ENCODE results near the gene TAF4B.

Gene TAF4B

DNA sequence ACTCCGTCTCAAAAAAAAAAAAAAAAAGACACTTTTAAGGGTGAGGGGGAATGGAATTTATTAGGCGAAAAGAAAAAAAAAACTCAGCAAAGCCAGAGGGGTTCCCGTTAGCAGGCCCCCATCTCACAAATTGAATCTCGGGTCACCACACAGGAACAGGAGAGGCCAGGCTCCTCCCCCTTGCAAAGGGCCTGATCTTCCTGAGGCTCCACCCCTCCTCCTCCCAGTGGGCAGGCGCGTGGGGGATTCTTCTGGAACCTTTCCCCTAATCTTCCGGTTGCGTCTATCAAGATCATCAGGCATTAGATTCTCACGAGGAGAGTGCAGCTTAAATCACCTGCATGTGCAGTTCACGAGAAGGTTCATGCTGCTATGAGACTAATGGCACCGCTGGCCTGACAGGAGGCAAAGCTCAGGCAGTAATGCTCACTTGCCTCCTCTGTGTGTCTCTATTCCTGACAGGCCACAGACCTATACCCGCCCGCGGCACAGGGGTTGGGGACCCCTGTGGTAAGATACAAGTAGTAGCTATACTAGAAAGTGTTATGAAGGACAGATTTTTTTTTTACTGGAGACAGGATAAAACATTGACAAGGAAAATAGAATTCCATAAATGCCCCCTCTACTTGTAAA is 45.8 kb downstream of the TAF4B start:
- WGBS: 96% methylated on average over 14 of the region's 14 CpGs
- Histone ChIP-seq H3K18ac (ENCODE audit: low read depth in 1 of 2, low read length in 2 of 2) (no peak overlapping the region), H2AK5ac (ENCODE audit: low read length, severe bottlenecking) (no peak overlapping the region), H2BK120ac (ENCODE audit: low read depth, low read length) (no peak overlapping the region), H2BK12ac (ENCODE audit: low read length in 2 of 2) (no peak overlapping the region), H4K91ac (ENCODE audit: low read length) (no peak overlapping the region), H3K9me3 (ENCODE audit: control insufficient read depth, low read length) (no peaks in the 10 kb centered on the region), H3K9ac (ENCODE audit: low read length) (no peak overlapping the region), H3K23ac (ENCODE audit: low read length in 2 of 2) (no peak overlapping the region), H2BK15ac (ENCODE audit: low read depth, poor library complexity, severe bottlenecking) (no peak overlapping the region), H3K27me3 (ENCODE audit: control insufficient read depth in 1 of 2, insufficient read depth in 1 of 2, low read length in 2 of 2) (no peaks in the 10 kb centered on the region), H3K4me2 (ENCODE audit: low read length, poor library complexity, severe bottlenecking) (no peak overlapping the region), H2BK5ac (ENCODE audit: low read depth, low read length, poor library complexity, severe bottlenecking) (no peak overlapping the region), H3K79me1 (replicated peaks; ENCODE audit: low read length, poor library complexity, severe bottlenecking) (no peaks in the 10 kb centered on the region), H3K4me3 (ENCODE audit: insufficient read depth in 1 of 2, low read depth in 1 of 2, low read length in 2 of 2) (no peak overlapping the region), H3K4ac (ENCODE audit: low read depth in 1 of 2, low read length in 2 of 2) (no peak overlapping the region), H3K36me3 (ENCODE audit: control insufficient read depth in 1 of 2, insufficient read depth in 2 of 2, low read depth in 1 of 2, low read length in 2 of 2) (no peaks in the 10 kb centered on the region), H4K8ac (ENCODE audit: low read length) (no peak overlapping the region), H2AFZ (ENCODE audit: low read depth, low read length) (no peak overlapping the region), H3K27ac (ENCODE audit: low read length, poor library complexity, severe bottlenecking) (no peak overlapping the region), H3K14ac (ENCODE audit: low read length in 2 of 2) (no peak overlapping the region), H3K4me1 (ENCODE audit: control insufficient read depth, insufficient read depth, low read depth, low read length) (no peaks in the 10 kb centered on the region)
- DNase-seq: no peak

DNA sequence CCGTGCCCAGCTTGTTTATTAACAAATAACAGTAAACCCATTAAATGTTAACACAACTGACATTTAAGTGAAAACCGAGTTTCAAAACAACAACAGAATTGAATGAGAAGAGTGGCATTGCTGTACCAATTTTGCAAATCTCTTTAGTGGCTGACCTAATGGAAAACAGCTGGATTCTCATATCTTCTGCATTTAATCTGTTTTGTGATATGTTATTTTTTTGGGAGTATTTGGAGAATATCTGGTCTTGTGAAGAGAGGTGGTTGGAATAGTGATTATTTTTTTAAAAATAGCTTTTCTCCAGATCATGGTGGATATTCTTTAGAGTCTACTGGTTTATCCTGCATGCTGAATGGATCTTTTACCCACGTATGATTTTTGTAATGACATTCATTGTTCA is 51.1 kb downstream of the TAF4B start:
- Histone ChIP-seq H3K18ac (ENCODE audit: low read depth in 1 of 2, low read length in 2 of 2) (no peak overlapping the region), H3K4me2 (ENCODE audit: low read length, poor library complexity, severe bottlenecking) (no peak overlapping the region), H3K9ac (ENCODE audit: low read length) (no peak overlapping the region), H3K23ac (ENCODE audit: low read length in 2 of 2) (no peak overlapping the region), H4K91ac (ENCODE audit: low read length) (no peak overlapping the region), H3K36me3 (ENCODE audit: control insufficient read depth in 1 of 2, insufficient read depth in 2 of 2, low read depth in 1 of 2, low read length in 2 of 2) (no peaks in the 10 kb centered on the region), H2AK5ac (ENCODE audit: low read length, severe bottlenecking) (no peak overlapping the region), H3K79me1 (replicated peaks; ENCODE audit: low read length, poor library complexity, severe bottlenecking) (no peaks in the 10 kb centered on the region), H3K14ac (ENCODE audit: low read length in 2 of 2) (no peak overlapping the region), H2BK5ac (ENCODE audit: low read depth, low read length, poor library complexity, severe bottlenecking) (no peak overlapping the region), H2BK15ac (ENCODE audit: low read depth, poor library complexity, severe bottlenecking) (no peak overlapping the region), H3K4ac (ENCODE audit: low read depth in 1 of 2, low read length in 2 of 2) (no peak overlapping the region), H4K8ac (ENCODE audit: low read length) (no peak overlapping the region), H3K27ac (ENCODE audit: low read length, poor library complexity, severe bottlenecking) (no peak overlapping the region), H2BK12ac (ENCODE audit: low read length in 2 of 2) (no peak overlapping the region), H3K4me3 (ENCODE audit: insufficient read depth in 1 of 2, low read depth in 1 of 2, low read length in 2 of 2) (no peak overlapping the region), H2AFZ (ENCODE audit: low read depth, low read length) (no peak overlapping the region), H3K4me1 (ENCODE audit: control insufficient read depth, insufficient read depth, low read depth, low read length) (no peaks in the 10 kb centered on the region), H2BK120ac (ENCODE audit: low read depth, low read length) (no peak overlapping the region), H3K27me3 (ENCODE audit: control insufficient read depth in 1 of 2, insufficient read depth in 1 of 2, low read length in 2 of 2) (no peaks in the 10 kb centered on the region), H3K9me3 (ENCODE audit: control insufficient read depth, low read length) (peaks cover 7% of the 10 kb centered on the region)
- 78% methylated on average over 2 of the region's 3 CpGs for WGBS
- no peak for DNase-seq

DNA sequence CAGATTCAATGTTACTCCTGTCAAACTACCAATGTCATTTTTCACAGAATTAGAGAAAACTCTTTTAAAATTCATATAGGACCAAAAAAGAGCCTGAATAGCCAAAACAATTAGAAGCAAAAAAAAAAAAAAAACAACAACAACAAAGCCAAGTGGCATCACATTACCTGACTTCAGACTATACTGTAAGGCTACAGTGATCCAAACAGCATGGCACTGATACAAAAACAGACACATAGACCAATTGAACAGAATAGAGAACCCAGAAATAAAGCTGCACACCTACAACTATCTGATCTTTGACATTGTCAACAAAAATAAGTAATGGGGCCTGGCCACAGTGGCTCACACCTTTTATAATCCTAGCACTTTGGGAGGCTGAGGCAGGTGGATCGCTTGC is 53.2 kb downstream of the TAF4B start:
- no peaks in the 10 kb centered on the region for H3K27me3 ChIP-seq (ENCODE audit: control insufficient read depth in 1 of 2, insufficient read depth in 1 of 2, low read length in 2 of 2)
- no peak overlapping the region for H3K4ac ChIP-seq (ENCODE audit: low read depth in 1 of 2, low read length in 2 of 2)
- peaks cover 0 to 10% of the 10 kb centered on the region in 2 experiments for H3K36me3 ChIP-seq (ENCODE audit: control insufficient read depth in 1 of 2, insufficient read depth in 2 of 2, low read depth in 1 of 2, low read length in 2 of 2)
- H3K18ac ChIP-seq (ENCODE audit: low read depth in 1 of 2, low read length in 2 of 2): no peak overlapping the region
- no peak overlapping the region for H2BK120ac ChIP-seq (ENCODE audit: low read depth, low read length)
- no peak overlapping the region for H3K4me2 ChIP-seq (ENCODE audit: low read length, poor library complexity, severe bottlenecking)
- H3K14ac ChIP-seq (ENCODE audit: low read length in 2 of 2): no peak overlapping the region
- WGBS: no CpG with 5 or more reads among the region's 1 CpG
- peaks cover 7% of the 10 kb centered on the region for H3K9me3 ChIP-seq (ENCODE audit: control insufficient read depth, low read length)
- H3K9ac ChIP-seq (ENCODE audit: low read length): no peak overlapping the region
- H2AK5ac ChIP-seq (ENCODE audit: low read length, severe bottlenecking): no peak overlapping the region
- no peak overlapping the region for H4K8ac ChIP-seq (ENCODE audit: low read length)
- H2BK12ac ChIP-seq (ENCODE audit: low read length in 2 of 2): no peak overlapping the region
- no peak overlapping the region for H3K4me3 ChIP-seq (ENCODE audit: insufficient read depth in 1 of 2, low read depth in 1 of 2, low read length in 2 of 2)
- no peak overlapping the region for H2BK15ac ChIP-seq (ENCODE audit: low read depth, poor library complexity, severe bottlenecking)
- no peaks in the 10 kb centered on the region for H3K79me1 ChIP-seq (replicated peaks; ENCODE audit: low read length, poor library complexity, severe bottlenecking)
- H3K27ac ChIP-seq (ENCODE audit: low read length, poor library complexity, severe bottlenecking): no peak overlapping the region
- no peak overlapping the region for H2AFZ ChIP-seq (ENCODE audit: low read depth, low read length)
- H2BK5ac ChIP-seq (ENCODE audit: low read depth, low read length, poor library complexity, severe bottlenecking): no peak overlapping the region
- no peak overlapping the region for H4K91ac ChIP-seq (ENCODE audit: low read length)
- no peak for DNase-seq
- no peaks in the 10 kb centered on the region for H3K4me1 ChIP-seq (ENCODE audit: control insufficient read depth, insufficient read depth, low read depth, low read length)
- no peak overlapping the region for H3K23ac ChIP-seq (ENCODE audit: low read length in 2 of 2)

DNA sequence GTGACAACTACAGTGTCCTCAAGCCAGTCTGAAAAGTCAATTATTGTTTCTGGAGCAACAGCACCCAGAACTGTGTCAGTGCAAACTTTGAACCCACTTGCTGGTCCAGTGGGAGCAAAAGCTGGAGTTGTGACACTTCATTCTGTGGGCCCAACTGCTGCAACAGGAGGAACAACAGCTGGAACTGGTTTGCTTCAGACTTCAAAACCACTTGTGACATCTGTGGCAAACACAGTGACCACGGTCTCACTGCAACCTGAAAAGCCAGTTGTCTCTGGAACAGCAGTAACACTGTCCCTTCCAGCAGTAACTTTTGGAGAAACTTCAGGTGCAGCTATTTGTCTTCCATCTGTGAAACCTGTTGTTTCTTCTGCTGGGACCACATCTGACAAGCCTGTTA is 59.8 kb downstream of the TAF4B start:
- no peak overlapping the region for H3K4me2 ChIP-seq (ENCODE audit: low read length, poor library complexity, severe bottlenecking)
- H3K27ac ChIP-seq (ENCODE audit: low read length, poor library complexity, severe bottlenecking): no peak overlapping the region
- no peak overlapping the region for H2BK5ac ChIP-seq (ENCODE audit: low read depth, low read length, poor library complexity, severe bottlenecking)
- WGBS: 90% methylated on average over 1 of the region's 1 CpG
- no peak overlapping the region for H4K91ac ChIP-seq (ENCODE audit: low read length)
- no peaks in the 10 kb centered on the region for H3K27me3 ChIP-seq (ENCODE audit: control insufficient read depth in 1 of 2, insufficient read depth in 1 of 2, low read length in 2 of 2)
- no peak overlapping the region for H2BK120ac ChIP-seq (ENCODE audit: low read depth, low read length)
- no peak overlapping the region for H2AFZ ChIP-seq (ENCODE audit: low read depth, low read length)
- no peak overlapping the region for H2BK12ac ChIP-seq (ENCODE audit: low read length in 2 of 2)
- no peak overlapping the region for H3K14ac ChIP-seq (ENCODE audit: low read length in 2 of 2)
- H3K4me1 ChIP-seq (ENCODE audit: control insufficient read depth, insufficient read depth, low read depth, low read length): no peaks in the 10 kb centered on the region
- no peak overlapping the region for H3K4me3 ChIP-seq (ENCODE audit: insufficient read depth in 1 of 2, low read depth in 1 of 2, low read length in 2 of 2)
- H3K18ac ChIP-seq (ENCODE audit: low read depth in 1 of 2, low read length in 2 of 2): no peak overlapping the region
- H3K36me3 ChIP-seq (ENCODE audit: control insufficient read depth in 1 of 2, insufficient read depth in 2 of 2, low read depth in 1 of 2, low read length in 2 of 2): peaks cover 0 to 21% of the 10 kb centered on the region in 2 experiments
- no peak for DNase-seq
- H3K9me3 ChIP-seq (ENCODE audit: control insufficient read depth, low read length): no peaks in the 10 kb centered on the region
- H3K4ac ChIP-seq (ENCODE audit: low read depth in 1 of 2, low read length in 2 of 2): no peak overlapping the region
- H2BK15ac ChIP-seq (ENCODE audit: low read depth, poor library complexity, severe bottlenecking): no peak overlapping the region
- no peak overlapping the region for H3K23ac ChIP-seq (ENCODE audit: low read length in 2 of 2)
- no peak overlapping the region for H4K8ac ChIP-seq (ENCODE audit: low read length)
- H3K9ac ChIP-seq (ENCODE audit: low read length): no peak overlapping the region
- no peak overlapping the region for H2AK5ac ChIP-seq (ENCODE audit: low read length, severe bottlenecking)
- no peaks in the 10 kb centered on the region for H3K79me1 ChIP-seq (replicated peaks; ENCODE audit: low read length, poor library complexity, severe bottlenecking)
